Ovary (tissue), 3 donors: ENCODE data around the gene SYT2.
"Not testable (repeated sequence)": the region's sequence is repeated elsewhere in the genome, so short reads cannot be mapped to it uniquely, and the experiment has no call there.

Source experiments
- CTCF ChIP-seq, 3 donors: fragments of 450-650 bp in 2 of 3; fragments of 200-600 bp in 1 of 3; IDR thresholded peaks; one replicate each; pipeline versions ENCODE4 v1.5.1 to v1.8.0; 2016 to 2022; ENCODE audit warnings: antibody characterized with exemption in 3 of 3, mild to moderate bottlenecking in 1 of 3
- EP300 ChIP-seq: sonication (generic); formaldehyde crosslinking; IDR thresholded peaks from one replicate; pipeline ENCODE4 v1.6.1; 2017; ENCODE audit warnings: antibody characterized with exemption
- POLR2A ChIP-seq: fragments of 450-650 bp; IDR thresholded peaks from one replicate; pipeline ENCODE4 v1.6.1; 2017; ENCODE audit warnings: antibody characterized with exemption, mild to moderate bottlenecking, moderate library complexity
- donor health status: DM: no; HTN: no; CAD: no.

DNA sequence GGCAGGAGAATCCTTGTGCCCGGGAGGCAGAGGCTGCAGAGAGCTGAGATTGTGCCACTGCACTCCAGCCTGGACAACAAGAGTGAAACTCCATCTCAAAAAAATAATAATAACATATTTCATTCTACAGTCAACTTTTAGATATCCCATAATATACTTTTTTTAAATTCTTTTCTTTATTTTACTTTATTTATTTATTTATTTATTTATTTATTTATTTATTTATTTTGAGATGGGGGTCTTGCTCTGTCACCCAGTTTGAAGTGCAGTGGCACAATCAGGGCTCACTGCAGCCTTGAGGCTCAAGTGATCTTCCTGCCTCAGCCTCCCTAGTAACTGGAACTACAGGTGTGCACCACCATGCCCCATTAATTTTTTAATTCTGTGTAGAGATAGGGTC lies 3.9 kb upstream of the SYT2 start:
- TF ChIP-seq POLR2A; CTCF (IDR thresholded peaks at IDR 0.05); EP300: not testable (repeated sequence)
